ENCODE results near the gene DDR2.

- TF ChIP-seq EZH2 (IDR thresholded peaks at IDR 0.05) = no peak
- no peak for TF ChIP-seq POLR2AphosphoS5 (IDR thresholded peaks at IDR 0.05; ENCODE audit: borderline replicate concordance, low read depth, low read length)
- TF ChIP-seq FOXP2 (optimal IDR thresholded peaks at IDR 0.05; ENCODE audit: control extremely low read depth, extremely low read length, insufficient read depth) = no peak
Measured at GRCh38 chr1:162616848-162617247, 15.4 kb upstream of the DDR2 start.
